Measurements from ENCODE around the gene CDC42BPA.
"Not testable (repeated sequence)": the region's sequence is repeated elsewhere in the genome, so short reads cannot be mapped to it uniquely, and the experiment has no call there.

The CDC42BPA gene

DNA sequence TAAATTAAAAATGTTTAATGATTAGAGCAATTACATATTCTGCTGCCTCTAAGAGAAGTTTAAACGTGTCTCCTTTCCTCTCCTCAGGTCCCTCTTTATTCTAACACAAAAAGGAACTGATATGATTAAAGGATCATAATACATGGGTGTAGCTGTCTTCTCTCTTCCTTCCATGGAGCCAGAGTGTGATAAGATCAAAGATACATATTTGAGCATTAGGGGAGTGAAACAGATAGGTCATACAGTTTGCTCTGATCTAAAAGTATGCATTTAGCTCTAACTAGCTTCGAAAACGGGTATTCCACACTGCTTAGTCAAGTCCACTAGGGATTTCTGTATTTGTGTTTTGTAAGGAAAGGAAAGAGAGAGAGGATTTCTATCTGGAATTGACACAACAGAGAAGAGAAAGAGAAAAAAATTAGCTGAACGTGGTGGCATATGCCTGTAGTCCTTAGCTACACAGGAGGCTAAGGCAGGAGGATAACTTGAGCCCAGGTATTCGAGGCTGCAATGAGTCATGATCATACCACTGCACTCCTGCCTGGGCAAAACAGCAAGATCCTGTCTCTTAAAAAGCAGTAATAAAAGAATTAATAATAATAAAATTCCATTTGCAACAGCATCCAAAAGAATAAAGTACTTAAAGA, 63.1 kb downstream of the CDC42BPA start:
- DNase-seq (ENCODE audit: low read depth), result no peak

DNA sequence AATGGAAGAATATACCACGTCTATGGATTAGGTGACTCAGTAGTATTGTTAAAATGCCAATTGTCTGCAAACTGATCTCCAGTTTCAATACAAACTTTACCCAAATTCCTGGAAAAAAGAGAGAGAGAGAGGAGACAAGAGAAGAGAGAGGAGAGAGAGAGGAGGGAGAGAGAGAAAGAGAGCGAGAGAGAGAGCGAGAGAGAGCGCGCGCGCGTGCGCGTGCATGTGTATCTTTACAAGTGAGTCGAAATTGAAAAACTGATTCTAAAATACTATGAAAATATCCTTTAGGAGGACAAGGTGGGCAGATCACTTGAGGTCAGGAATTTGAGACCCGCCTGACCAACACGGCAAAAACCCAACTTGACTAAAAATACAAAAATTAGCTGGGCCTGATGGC, 65.2 kb downstream of the CDC42BPA start:
- no peak for DNase-seq (ENCODE audit: low read depth)

DNA sequence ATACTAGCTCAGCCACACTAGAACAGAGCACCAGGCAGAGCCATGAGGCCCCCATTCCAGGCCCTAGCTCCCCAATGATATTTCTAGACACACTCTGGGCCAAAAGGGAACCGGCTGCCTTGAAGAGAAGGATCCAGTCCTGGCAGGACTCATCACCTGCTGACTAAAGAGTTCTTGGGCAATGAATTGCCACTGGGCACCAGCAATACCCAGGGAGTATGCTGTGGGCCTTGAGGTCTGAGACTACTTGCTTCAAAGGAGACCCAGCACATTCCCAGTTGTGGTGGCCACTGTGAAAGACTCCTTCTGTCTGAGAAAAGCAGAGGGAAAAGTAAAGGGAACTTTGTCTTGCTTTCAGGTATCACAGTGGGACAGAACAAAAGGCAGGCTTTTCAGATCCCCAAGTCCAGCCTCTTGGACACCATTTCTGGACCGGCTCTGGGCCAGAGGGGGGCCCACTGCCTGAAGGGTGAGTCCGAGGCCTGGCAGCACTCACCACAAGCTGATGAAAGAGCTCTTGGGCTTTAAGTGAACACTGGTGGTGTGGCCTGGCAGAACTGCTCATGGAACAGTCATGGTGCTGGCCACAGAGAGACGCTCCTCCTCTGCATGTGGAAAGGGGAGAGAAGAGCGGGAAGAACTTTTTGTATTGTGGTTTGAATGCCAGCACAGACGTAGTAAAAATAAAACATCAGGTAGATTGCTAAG, 72.5 kb downstream of the CDC42BPA start:
- DNase-seq (ENCODE audit: low read depth), result peak; percentile 56

DNA sequence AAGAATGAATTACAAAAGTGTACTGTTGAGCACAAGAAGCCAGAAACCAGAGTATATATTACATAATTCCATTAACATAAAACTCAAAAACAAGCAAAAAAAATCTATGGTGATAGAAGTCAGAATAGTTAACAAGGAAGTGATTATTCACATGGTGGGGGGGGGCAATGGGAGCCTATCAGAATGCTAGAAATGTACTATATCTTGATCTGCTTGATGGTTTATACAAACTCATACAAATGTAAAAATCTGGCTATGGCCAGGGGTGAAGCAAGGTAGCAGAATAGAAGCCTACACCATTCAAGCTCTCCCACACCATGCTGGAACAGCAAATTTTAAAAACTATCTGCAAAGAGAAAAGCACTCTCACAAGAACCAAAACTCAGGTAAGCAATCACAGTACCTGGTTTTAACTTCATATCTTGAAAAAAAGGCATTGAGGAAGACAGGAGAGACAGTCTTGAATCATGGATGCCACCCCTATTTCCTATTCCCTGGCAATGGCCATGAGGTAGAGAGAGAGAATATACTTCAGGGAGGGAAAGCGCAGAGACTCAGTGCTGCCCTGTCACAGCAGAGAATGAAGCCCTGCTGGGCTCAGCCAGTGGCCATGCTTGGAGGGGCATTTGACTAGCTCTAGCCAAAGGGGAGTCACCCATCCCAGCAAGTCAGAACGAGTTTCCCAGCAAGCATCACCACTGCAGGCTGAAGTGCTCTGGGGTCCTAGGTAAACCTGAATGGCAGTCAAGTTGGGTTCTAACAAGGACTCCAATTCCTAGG, 73.8 kb downstream of the CDC42BPA start:
- no peak for DNase-seq (ENCODE audit: low read depth)

DNA sequence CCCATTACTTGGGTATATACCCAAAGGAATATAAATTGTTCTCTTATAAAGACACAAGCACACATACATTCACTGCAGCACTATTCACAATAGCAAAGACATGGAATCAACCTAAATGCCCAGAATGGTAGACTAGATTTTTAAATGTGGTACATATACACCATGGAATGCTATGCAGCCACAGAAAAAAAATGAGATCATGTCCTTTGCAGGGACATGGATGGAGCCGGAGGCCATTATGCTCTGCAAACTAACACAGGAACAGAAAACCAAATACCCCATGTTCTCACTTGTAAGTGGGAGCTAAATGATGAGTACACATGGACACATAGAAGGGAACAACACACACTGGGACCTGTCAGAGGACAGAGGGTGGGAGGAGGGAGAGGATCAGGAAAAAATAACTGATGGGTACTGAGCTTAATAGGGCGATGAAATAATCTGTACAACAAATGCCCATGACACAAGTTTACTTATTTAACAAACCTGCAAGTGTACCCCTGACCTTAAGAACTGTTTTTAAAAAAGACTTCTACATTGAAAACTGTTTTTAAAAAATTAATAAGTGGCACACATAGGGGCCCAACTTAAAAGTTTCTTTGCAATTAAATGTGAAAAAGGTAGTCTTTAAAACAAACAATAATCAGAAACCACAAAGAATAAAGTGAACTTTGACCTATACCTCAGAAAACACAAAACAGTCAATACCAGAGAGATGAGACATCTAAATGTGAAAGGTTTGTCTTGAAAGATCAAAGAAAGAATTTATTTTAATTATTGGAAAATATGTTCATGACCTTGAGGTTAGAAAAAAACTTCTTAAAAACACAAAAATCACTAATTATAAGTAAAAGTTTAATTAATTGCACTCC, 75.2 kb downstream of the CDC42BPA start:
- no peak for DNase-seq (ENCODE audit: low read depth)

DNA sequence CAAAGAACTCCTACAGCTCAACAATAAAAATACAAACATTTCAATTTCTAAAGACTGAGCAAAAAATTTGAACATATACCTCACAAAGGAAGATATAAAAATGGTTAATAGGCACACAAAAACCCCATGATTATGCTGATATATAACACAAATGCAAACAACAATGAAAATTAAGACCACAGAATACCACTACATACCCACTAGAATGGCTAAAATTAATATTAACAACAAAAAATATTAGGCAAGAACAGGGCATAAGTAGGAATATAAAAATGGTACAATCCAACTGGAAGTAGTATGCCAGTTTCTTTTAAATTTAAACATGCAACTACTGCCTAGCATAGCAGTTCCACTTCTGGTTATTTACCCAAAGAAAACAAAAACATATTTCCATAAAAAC, 77.3 kb downstream of the CDC42BPA start:
- DNase-seq (ENCODE audit: low read depth), result no peak

DNA sequence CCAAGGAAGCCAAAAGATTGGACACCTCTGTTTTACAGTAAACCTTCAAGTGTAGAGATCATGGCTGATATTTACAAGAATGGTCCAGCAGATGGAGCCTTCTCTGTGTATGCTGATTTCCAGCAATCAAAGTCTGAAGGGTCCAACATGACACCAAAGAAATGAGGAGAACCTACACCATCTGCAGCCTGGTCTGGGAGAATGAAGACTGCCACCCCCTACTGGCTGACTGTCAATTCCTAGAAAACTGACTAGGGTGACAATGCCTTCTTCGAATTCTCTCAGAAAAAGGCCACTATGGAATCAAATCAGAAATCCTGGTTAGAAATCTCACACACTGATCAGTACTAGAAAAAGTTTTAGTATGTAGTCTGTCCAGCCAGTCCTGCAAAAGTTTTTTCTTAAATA, 83.3 kb downstream of the CDC42BPA start:
- peak; percentile 77 for DNase-seq (ENCODE audit: low read depth)

DNA sequence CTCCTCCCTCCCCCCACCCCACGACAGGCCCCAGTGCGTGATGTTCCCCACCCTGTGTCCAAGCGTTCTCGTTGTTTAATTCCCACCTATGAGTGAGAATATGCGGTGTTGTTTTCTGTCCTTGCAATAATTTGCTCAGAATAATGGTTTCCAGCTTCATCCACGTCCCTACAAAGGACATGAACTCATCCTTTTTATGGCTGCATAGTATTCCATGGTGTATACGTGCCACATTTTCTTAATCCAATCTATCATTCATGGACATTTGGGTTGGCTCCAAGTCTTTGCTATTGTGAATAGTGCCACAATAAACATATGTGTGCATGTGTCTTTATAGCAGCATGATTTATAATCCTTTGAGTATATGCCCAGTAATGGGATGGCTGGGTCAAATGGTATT, 87.2 kb downstream of the CDC42BPA start:
- not testable (repeated sequence) for DNase-seq (ENCODE audit: low read depth)

DNA sequence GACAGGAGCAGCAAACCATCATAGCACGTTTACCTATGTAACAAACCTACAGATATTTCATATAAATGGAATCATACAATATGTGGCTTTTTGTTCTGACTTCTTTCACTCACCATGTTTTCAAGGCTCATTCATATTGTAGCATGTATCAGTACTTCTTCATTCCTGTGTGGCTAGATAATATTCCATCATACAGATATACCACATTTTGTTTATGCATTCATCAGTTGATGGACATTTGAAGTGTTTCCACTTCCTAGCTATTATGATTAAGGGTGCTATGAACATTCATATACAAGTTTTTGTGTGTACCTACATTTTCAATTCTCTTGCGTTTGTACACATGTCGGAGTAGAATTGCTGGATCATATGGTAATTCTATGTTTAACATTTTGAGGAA, 90.1 kb downstream of the CDC42BPA start:
- no peak for DNase-seq (ENCODE audit: low read depth)

DNA sequence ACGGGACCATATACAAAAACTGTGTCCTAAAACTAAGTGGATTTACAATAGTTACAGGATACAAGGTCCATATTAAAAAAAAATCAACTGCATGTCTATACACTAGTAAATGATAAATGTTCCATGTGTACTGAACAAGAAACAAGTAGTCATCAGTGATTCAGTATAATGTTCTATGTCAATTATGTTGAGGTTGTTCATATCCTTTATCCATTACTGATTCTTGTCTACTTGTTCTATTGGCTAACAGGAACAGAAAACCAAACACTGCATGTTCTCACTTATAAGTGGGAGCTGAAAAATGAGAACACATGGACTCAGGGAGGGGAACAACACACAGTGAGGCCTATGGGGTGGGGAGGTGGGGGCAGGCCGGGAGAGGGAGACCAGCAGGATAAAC, 90.5 kb downstream of the CDC42BPA start:
- no peak for DNase-seq (ENCODE audit: low read depth)

DNA sequence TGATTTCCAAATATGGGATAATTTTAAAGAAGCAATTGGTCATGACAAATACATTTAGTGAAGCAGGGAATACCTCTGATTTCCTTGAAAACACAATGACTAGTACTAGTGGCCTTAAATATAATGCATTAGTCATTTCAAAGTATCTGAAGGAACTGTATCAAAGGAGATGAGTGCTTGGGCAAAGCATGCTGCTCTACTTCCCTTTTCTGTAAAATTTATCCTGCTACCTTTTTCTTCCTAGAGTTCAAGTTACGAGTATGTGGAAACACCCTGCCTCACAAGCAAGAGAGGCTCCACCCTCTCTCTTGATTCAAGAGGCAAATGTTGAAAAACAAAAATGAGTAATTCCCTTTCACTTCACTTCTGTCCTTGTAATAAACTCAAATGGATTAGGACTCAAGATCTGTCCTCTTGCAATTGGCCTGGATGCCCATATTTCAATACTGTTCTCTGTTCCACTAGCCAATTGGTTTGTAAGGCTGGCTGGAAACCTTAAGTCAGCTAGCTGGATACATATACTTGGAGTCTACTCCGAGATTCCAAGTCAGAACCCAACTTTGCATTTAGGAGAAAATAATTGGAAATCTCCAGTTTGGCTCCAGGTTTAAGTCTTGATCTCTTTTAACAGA, 92.5 kb downstream of the CDC42BPA start:
- DNase-seq (ENCODE audit: low read depth), result peak; percentile 62

DNA sequence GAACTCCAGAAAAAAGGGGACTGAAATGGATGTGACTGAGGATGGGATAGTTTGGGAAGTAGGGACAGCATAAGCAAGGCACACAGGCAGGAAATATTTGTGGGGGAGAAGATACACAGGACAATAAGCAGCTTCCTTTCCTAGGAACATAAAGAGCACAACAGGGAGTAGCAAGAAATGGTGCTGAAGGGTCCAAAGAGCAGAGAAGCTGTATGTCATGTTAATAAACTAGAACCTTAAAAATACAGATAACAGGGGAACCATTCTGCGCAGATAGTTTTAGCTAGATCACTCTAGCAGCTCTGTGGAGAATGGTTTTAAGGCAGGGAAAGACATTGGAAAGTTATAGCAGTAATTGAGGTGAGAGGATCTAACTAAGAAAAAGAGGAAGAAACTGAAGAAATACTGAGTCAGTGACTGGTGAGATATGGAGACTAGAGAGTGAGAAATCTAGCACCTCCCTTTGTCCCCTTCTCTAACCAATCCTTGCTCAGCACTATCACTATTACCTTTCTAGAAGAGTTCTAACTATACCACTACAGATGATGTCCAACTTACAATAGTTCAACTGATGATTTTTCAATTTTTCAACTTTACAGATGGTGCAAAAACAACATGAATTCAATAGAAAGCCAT, 95.0 kb downstream of the CDC42BPA start:
- DNase-seq (ENCODE audit: low read depth), result no peak

DNA sequence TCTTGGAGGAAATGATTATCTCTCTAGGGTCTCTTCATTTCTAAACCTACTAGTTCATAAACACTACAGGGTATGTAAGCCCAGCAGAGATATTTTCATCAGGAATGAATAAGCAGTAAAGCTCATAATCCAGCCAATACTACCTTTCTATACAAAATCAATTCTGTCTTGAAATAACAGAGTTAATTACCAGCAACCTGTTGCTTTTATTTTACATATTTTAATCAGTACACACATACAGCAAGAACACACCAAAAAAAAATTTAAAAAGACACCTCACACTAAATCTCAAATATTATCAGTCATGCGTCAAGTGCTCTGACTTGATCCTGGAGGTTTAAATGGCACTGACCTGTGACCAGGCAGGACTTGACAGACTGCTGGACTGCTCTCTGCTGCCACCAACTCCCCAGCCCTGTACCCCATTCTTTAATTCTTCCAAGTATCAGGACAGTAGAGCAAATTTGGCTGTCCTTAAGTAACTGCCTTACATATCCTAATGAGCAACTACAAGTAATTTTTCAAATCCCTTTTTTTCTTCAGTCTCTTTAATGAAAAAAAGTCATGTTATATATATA, 98.5 kb downstream of the CDC42BPA start:
- no peak for DNase-seq (ENCODE audit: low read depth)

DNA sequence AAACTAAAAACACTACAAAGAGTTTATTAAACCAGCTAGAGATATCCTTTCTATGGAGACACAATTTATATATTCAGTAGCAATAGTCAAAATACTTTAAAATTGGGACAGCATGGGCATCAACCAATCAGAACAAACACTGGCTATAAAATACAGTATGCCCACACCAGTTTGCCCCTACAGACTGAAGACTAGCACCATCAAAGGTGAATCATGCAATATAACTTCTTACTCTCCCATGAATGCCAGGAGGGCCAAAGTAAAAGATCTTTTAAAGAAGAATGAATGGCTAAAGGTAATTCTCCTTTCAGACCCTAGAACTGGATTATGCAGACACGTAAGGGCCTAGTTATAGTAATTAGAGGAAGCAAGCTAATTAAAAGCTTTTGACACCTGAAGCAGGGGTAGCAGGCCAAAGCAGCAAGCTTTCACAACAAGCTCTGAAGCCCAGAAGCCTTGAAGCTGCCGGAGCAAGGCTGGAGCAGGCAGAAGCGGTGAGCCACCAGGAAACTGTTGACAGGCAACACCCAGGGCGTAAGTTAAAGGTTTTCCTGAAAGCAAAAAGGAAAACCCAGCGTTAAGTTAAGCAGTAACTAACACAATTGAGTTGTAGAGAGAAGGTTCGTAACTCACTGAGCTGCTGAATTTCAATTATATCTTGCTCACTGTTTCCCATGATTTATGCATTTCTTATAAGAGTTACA, 99.3 kb downstream of the CDC42BPA start:
- DNase-seq (ENCODE audit: low read depth), result no peak

DNA sequence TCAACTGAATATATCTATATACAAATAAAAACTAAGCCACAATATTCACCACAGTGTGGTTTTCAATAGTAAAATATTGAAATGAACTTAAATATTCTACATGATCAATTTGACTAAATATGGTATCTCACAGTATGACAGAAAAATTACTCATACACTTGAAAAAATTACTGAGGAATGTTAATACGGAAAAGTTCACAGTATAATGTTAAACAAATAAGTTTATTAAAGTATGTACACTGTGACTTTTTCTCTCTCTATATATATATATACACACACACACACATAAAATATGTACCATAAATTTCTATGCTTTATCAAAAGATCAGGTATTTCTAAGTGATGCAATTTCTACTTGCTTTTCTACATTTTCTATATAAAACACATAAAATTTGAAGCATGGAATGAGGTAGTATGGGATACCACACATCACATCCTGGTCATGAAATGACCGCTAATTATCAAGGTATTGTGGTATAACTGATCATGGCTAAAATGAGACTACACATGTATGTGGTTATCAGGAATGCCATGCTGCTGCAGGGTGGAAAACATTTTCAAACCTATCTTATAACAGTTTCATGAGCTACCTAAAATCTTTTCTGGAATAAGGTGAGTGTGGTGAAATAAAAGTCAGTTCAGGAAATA, 102.3 kb downstream of the CDC42BPA start:
- DNase-seq (ENCODE audit: low read depth), result peak; percentile 4

DNA sequence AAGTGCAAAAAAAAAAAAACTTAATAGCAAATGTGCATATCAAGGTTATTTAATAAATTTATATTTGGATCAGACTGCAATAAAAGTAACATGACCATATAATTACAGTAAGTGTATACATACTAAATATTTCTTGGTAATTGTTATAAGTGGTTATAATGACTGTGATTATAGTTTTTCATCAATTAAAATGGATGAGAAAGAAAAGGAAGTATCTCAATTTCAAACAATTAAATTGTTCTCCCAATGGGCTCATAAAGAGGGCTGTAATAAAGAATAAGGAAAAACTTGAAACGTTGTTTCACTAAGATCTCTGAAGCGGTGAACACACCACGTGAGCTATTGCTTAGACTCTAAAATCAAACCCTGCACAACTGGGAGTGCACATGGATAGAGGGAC, 104.1 kb downstream of the CDC42BPA start:
- no peak for DNase-seq (ENCODE audit: low read depth)

DNA sequence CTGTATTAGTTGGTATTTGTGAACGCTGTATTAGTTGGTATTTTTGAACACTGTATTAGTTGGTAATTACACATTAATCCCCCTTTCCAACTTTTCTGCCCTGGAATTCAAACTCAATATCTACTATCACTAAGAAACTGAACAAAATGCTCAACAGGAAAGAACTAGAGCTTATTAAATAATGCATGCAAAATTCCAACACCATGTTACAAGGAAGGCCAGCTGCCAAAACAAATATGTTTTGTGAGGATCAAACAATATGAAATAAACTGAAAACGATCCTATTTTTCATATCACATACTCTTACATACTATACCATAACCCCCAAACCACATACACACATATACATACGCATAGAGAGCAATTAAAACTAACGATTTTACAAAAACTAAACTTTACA, 104.9 kb downstream of the CDC42BPA start:
- DNase-seq (ENCODE audit: low read depth), result no peak

DNA sequence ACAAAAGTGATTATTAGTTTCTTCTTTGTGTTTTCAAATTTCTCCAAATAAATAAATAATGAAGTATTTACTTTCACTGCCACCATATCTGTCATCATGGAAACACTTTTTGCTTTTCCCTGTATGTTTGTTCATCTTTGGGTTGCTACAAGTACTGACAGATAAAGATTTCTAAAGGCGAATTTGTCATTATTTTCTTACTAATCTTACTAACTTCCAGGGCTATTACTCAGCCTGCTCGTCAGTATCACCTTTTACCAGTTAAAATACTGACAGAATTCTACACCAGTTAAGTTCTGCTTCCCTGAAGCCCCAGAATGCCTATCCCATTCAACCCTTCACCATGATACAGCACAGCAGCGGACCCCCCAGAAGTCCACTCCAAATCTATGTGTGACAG, 106.1 kb downstream of the CDC42BPA start:
- DNase-seq (ENCODE audit: low read depth), result no peak

DNA sequence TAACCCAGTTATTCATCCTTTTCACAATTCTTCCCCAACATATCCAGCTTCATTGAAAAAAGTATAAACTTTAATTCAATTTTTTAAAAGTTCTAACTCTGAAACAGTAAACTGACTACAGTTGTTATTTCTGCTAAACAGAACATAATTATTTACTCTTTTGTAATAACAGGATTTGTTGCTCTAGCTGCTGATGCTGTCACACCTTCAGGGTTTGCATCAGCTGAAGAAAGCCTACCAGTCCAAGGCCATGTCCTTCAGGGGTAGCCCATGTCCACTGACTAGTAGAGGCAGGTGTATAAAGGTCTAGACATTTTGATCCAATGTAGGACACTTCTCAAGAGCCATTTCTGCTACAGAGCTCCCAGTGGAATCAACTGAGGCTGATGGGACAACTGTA, 107.7 kb downstream of the CDC42BPA start:
- no peak for DNase-seq (ENCODE audit: low read depth)

DNA sequence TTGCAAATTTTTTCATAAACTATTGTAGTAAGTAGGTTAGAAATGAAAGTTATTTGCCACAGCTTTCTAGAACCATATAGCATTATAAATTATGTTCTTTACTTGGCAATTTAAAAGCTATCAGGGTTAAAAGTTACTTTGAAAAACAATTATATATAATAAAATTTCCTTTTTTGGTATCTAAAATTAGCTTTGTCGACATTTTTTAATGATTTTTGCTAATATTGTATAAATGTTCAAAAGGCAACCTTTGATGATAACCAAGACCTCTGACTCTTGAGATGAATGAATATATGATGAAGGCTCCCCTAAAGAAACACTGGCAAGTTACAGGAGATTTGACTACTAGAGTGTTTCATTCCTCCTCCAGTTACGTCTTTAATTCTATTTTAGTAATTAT, 121.2 kb downstream of the CDC42BPA start:
- DNase-seq (ENCODE audit: low read depth), result no peak

All from amniotic epithelial cell (primary cell).